Ovary (tissue), 9 donors: ENCODE results near the gene DPEP1. TPM values are rescaled to one million over a fixed set of nuclear protein-coding genes. Genes with fewer than 3 reads are reported as not detected.

Experiments
- DNase-seq, 5 donors: peaks; one replicate each; pipeline ENCODE4 v3.0.0-alpha.2; 2019 to 2020
- H3K27ac ChIP-seq, 2 donors: fragments of 200-600 bp; one replicate each; pipeline versions ENCODE4 v1.5.1 to v1.8.0; 2019 to 2022
- H3K27me3 ChIP-seq: fragments of 200-600 bp; one replicate; pipeline ENCODE4 v1.8.0; 2022
- H3K36me3 ChIP-seq: fragments of 200-600 bp; sonication (generic); one replicate; pipeline ENCODE4 v1.5.1; 2019
- H3K4me1 ChIP-seq: one replicate; pipeline ENCODE4 v1.8.1; 2013; ENCODE audit warnings: mild to moderate bottlenecking, moderate library complexity; ENCODE audit not compliant: insufficient read depth
- H3K4me3 ChIP-seq: fragments of 200-600 bp; sonication (generic); one replicate; pipeline ENCODE4 v1.5.1; 2017
- H3K9me3 ChIP-seq, 2 donors: fragments of 200-600 bp in 1 of 2; sonication (generic) in 1 of 2; one replicate each; pipeline versions ENCODE4 v1.5.1 to v1.8.1; 2013 to 2019; ENCODE audit warnings: mild to moderate bottlenecking in 1 of 2, moderate library complexity in 1 of 2
- EP300 ChIP-seq: sonication (generic); formaldehyde crosslinking; IDR thresholded peaks from one replicate; pipeline ENCODE4 v1.6.1; 2017; ENCODE audit warnings: antibody characterized with exemption
- POLR2A ChIP-seq: fragments of 450-650 bp; IDR thresholded peaks from one replicate; pipeline ENCODE4 v1.6.1; 2017; ENCODE audit warnings: antibody characterized with exemption, mild to moderate bottlenecking, moderate library complexity
- WGBS, 3 donors: extraction: QIAGEN DNeasy Blood & Tissue Kit in 1 of 3; methylation state at CpG; one replicate each; pipeline versions ENCODE4 v1.1.5 to v1.1.7; 2013 to 2017; 5-methylcytosine and 5-hydroxymethylcytosine counted together
- intact Hi-C, 4 donors: fragments of 100-400 bp; cut with DNase I; formaldehyde crosslinking; loops; one replicate each; pipeline versions ENCODE4 v1.11.0 to v1.15.1; 2022 to 2023
- polyA plus RNA-seq, 2 donors: library from polyadenylated mRNA; stranded (reverse); fragments of 200-250 nt in 1 of 2; fragments of 350-450 nt in 1 of 2; fragmentation: Illumina TruSeq in 1 of 2; extraction: RNeasy Lipid Tissue Mini Kit (QIAGEN cat#74804) in 1 of 2; gene quantifications; one replicate each; pipeline ENCODE4 v1.2.3, GENCODE V29; 2013 to 2014
- total RNA-seq, 7 donors: library from RNA; depleted of rRNA in 2 of 7; stranded (reverse); fragments of >200 nt in 2 of 7; fragmentation: NEBNext Ultra II Directional in 3 of 7; extraction: Animal tissue kit (Norgen Biotek cat#: 25700) in 3 of 7; gene quantifications; one replicate each; pipeline versions ENCODE4 v1.1.0 to v1.2.4, GENCODE V29; 2016 to 2023
- TF ChIP-seq, protein P1 (sequence below), 3 donors: fragments of 450-650 bp in 2 of 3; fragments of 200-600 bp in 1 of 3; IDR thresholded peaks; one replicate each; pipeline versions ENCODE4 v1.5.1 to v1.8.0; 2016 to 2022; ENCODE audit warnings: antibody characterized with exemption in 3 of 3, mild to moderate bottlenecking in 1 of 3
- donor health status: DM: no; HTN: no; CAD: no; lungs with moderate emphysema.
- donor health status: DM: no; HTN: no; CAD: no.
- donor health status: Bipolar disorder and iron deficiency.
- donor health status: DM: yes; HTN: yes; CAD: no.
- donor health status: DM: no; HTN: no; CAD: no.
- donor health status: DM: yes; HTN: yes; CAD: no.

The DPEP1 gene
- total and polyA plus RNA-seq, 9 donors = 0.30 to 5.7 (median 1.3) TPM; not detected in 1

DNA sequence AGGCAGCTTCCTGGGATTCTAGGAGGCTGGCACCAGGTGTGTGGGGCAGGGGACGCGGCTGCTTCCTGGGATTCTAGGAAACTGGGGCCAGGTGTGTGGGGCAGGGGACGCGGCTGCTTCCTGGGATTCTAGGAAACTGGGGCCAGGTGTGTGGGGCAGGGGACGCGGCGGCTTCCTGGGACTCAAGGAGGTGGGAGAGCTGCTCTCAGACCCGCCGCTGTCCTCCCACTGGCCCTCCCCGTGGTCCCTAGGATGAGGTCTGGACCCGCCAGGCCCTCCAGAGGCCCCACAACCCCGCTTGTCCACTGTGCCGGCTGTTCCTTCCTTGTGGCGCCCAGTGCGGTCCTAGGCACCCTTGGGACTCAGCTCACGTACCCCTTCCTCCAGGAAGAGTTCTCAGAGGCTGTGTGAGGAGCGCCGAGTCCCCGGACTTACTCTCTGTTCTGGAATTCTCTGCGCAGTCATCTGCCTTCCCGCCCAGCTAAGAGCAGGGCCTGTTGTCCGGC lies 565 bp downstream of the DPEP1 start:
- 81 to 88% (median 88%) methylated on average over 22 of the region's 22 CpGs for WGBS, 3 donors
- Histone ChIP-seq H3K36me3 (no peaks in the 10 kb centered on the region), H3K4me1 (no peaks in the 10 kb centered on the region), H3K27ac (no peak overlapping the region), H3K9me3 (no peaks in the 10 kb centered on the region), H3K4me3 (no peak overlapping the region), H3K27me3 (no peaks in the 10 kb centered on the region)
- intact Hi-C loops = no loop called here
- TF ChIP-seq POLR2A (no peak), EP300 (no peak)
- TF ChIP-seq, protein P1, sequence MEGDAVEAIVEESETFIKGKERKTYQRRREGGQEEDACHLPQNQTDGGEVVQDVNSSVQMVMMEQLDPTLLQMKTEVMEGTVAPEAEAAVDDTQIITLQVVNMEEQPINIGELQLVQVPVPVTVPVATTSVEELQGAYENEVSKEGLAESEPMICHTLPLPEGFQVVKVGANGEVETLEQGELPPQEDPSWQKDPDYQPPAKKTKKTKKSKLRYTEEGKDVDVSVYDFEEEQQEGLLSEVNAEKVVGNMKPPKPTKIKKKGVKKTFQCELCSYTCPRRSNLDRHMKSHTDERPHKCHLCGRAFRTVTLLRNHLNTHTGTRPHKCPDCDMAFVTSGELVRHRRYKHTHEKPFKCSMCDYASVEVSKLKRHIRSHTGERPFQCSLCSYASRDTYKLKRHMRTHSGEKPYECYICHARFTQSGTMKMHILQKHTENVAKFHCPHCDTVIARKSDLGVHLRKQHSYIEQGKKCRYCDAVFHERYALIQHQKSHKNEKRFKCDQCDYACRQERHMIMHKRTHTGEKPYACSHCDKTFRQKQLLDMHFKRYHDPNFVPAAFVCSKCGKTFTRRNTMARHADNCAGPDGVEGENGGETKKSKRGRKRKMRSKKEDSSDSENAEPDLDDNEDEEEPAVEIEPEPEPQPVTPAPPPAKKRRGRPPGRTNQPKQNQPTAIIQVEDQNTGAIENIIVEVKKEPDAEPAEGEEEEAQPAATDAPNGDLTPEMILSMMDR (IDR thresholded peaks at IDR 0.05) = no peak
- no peak for DNase-seq

DNA sequence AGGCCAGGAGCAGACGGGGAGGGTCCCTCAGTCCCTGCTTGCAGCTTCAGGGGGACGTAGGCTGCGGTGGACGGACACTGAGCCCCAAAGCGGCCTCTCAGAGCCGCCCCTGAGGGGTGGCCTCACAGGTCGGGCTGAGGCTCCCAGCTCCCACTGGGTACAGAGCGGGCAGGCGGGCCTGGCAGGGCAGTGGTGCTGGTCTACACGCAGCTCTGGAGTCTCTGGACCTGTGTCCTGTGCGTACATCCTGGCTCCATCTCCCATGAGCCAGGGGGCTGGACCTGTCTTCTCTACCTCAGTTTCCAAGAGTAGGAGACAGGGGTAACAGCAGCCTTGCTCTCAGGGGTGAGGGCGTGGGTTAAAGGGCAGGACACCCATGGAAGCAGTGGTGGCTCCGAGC lies 1.7 kb downstream of the DPEP1 start:
- Histone ChIP-seq H3K27ac (no peak overlapping the region), H3K27me3 (no peaks in the 10 kb centered on the region), H3K4me3 (no peak overlapping the region), H3K4me1 (no peaks in the 10 kb centered on the region), H3K9me3 (no peaks in the 10 kb centered on the region), H3K36me3 (no peaks in the 10 kb centered on the region)
- DNase-seq = no peak
- intact Hi-C loops = no loop called here
- TF ChIP-seq, protein P1 (IDR thresholded peaks at IDR 0.05) = no peak
- no peak for TF ChIP-seq EP300
- no peak for TF ChIP-seq POLR2A
- 76 to 84% (median 78%) methylated on average over 11 to 13 of the region's 13 CpGs for WGBS, 3 donors

DNA sequence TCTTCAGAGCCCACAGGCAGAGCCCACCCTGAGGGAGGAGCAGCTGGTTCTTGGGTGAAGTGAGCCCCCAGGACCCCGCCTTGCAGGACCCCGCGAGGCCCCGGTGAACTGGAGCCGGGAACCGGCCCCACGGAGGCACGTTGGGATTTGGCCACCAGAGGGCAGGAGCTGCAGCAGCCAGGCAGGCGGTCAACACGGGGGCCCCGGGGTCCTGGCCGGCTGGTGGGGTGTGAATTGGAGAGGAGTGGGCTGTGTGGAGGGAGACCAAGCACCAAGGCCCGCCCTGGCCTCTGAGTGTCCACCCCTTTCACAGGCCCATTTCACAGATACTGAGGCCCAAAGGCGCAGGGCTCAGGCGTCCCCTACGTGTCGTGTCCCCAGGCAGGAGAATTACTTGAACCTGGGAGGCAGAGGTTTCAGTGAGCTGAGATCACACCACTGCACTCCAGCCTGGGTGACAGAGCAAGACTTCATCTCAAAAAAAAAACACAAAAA lies 2.2 kb downstream of the DPEP1 start:
- WGBS, 3 donors = 28 to 38% (median 33%) methylated on average over 12 to 17 of the region's 17 CpGs
- Histone ChIP-seq H3K9me3 (no peaks in the 10 kb centered on the region), H3K4me1 (no peaks in the 10 kb centered on the region), H3K4me3 (no peak overlapping the region), H3K27ac (no peak overlapping the region), H3K36me3 (no peaks in the 10 kb centered on the region), H3K27me3 (no peaks in the 10 kb centered on the region)
- intact Hi-C loops = no loop called here
- TF ChIP-seq, protein P1 (IDR thresholded peaks at IDR 0.05) = peak in 1 of 3 donors; percentile 41
- no peak for TF ChIP-seq POLR2A
- no peak for DNase-seq

DNA sequence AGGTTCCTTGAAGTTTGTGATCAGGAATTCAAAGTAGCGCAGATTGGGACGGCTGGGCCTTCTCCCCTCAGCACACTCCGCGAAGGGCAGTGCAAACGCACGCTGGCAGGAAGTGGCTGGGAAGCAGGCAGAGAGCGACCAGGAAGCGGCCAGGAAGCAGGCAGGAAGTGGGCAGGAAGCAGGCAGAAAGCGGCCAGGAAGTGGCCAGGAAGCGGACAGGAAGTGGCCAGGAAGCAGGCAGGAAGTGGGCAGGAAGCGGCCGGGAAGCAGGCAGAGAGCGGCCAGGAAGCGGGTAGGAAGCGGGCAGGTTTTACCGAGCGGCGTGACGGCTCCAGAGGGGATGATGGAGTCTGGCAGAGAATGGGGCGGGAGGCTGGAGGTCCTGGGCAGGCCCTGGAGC lies 3.2 kb downstream of the DPEP1 start:
- H3K27ac ChIP-seq = no peak overlapping the region

More for the DNA sequence above, 3.2 kb downstream of the DPEP1 start:
- Histone ChIP-seq H3K4me3 (no peak overlapping the region), H3K4me1 (no peaks in the 10 kb centered on the region), H3K36me3 (no peaks in the 10 kb centered on the region), H3K9me3 (no peaks in the 10 kb centered on the region), H3K27me3 (no peaks in the 10 kb centered on the region)
- TF ChIP-seq POLR2A (no peak), EP300 (no peak)
- TF ChIP-seq, protein P1 (IDR thresholded peaks at IDR 0.05) = no peak
- DNase-seq = no peak
- intact Hi-C loops = no loop called here
- WGBS, 3 donors = 81 to 82% (median 81%) methylated on average over 20 of the region's 20 CpGs
